Amniotic epithelial cell (primary cell): ENCODE data around the gene EGFR.

Experiments used
- DNase-seq: peaks from one replicate; pipeline ENCODE4 v3.0.0-alpha.2; 2010; ENCODE audit warnings: low read depth

Gene EGFR

DNA sequence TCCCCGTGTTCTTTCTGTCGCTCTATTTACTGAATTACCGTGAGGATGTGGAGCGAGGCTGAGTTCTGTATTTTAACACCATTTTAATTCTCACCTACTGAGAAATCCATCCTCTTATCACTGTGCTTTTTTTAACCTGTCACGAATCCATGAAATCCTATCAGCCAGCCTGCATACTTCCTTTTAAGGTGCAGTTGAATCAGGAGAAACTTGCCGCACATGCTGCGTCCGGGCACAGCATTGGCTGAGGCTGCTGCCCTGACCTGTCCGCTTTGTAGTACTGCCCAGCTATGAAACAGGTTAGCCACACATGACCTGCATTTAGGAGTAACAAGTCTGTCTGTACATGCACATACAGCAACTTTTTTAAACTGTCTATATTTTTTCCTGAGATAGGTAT is 82.5 kb downstream of the EGFR start:
- no peak for DNase-seq

DNA sequence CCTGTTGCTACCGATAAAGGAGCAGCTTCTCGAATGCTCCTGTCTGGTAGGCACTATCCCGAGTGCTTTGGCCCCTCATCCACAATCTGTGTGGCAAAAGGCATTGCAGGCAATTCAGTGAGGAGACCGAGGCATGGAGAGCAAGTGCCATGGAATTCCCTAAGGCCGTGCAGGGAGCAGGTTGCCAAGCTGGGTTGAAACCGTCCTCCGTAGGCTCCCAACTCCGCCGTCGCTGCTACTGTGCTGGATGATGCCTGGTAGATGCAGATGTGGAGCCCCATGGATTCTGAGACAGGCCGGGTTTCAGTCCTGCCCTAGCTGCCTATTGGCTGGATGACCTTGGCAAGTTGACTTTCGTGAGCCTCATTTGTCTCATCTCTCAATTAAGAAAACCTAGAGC is 85.3 kb downstream of the EGFR start:
- no peak for DNase-seq

DNA sequence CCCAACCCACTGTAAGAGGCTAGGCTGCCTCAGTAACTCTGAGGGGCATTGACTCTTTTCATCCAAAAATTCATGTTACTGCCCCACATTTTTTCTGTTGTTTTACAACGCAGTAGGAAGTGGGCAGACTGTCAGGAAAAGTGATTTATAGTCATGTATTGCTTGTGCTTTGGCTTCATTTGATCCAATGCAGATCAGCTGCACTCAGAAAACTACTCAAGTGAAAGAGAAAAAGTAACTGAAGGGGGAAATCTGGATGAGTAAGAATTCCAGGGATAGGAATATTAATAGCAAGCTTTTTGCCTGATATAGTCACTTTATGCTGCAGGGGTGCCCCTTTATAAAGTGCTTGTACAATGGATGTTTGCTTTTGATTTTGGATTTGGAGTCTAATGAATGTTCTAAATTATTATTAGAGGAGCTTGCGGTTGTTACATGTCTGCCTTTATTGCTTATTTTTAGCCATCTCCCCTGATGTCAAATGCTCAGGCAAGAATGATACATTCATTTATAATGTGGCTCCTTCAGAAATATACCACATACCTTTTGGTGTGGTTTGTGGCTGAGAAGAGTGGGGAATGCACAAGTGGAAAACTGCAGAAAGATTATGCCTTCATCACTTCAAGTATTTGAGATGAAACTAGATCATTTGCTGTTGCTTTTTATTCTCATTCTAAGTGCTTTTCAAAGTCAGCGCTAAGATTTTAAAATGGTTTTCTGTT is 86.1 kb downstream of the EGFR start:
- no peak for DNase-seq

DNA sequence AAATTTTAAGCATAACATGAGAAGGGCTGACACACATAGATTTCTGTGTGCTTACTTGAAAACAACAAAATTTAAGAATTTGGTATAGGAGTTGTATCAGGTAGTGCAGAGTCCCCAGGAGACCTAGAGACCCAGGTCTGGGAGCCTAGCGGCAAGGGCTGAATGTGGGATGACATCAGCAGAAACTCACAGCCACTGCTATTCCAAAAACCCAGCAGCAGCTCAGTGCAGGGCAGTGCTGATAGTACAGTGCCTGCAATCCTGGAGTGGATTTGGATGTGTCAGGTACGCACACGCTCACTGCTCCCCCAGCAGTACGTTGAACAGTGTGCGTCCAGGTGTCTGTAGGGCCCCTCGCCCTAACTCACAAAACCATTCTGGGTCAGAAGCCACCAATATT is 87.1 kb downstream of the EGFR start:
- no peak for DNase-seq

DNA sequence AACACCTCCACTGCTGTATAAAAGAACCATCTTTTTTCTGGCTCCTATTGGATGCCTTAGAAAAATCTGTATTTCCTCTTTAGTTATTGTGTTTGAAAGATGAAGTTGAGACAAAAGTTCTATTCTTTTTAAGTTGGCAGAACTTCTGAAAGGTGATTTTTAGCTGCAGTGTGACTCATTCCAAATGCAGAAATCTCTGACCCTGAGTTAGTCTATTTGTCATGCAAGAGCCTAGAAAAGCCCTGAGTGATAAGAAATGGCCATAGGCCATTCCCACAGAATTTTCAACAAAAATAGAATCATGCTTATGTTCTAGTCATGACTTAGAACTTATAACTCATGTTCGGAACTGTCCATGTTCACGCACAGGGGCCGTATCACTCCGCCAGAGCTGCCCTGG is 89.1 kb downstream of the EGFR start:
- DNase-seq: peak; percentile 79

DNA sequence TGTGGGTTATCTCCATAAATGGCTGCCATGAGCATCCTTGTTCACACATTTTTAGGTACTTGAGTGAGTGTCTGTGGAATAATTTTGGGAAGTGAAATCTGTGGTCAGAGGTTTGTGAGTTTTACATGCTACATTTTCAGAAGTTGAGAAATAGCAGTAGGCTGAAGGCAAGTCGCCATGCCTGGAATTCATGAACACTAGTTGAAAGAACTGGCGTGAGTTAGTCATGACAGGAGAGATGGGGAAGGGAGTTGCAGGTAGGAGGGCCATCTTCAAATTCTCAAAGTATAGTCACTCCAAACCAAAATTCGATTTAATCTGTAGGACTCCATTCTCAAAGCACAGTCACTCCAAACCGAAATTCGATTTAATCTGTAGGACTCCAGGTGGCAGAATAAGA is 89.6 kb downstream of the EGFR start:
- peak; percentile 42 for DNase-seq

DNA sequence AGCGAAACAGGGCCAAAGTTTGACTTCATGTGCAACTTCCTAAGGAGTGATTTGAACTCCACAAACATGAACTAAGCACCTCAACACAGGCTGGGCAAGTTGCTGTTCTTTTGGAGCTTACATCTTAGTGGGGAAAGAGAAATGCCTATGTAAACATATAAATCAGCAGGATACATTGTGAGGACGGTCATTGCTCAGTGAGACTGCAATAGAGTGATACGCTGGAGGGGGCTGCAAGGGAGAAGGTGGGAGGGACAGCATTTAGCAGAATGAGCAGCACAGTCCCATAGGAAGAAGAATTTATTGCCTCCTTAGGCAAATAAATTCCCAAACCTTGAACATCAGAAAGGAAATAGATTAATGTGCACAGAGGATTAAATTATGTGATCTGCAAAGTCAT is 90.0 kb downstream of the EGFR start:
- DNase-seq: no peak

DNA sequence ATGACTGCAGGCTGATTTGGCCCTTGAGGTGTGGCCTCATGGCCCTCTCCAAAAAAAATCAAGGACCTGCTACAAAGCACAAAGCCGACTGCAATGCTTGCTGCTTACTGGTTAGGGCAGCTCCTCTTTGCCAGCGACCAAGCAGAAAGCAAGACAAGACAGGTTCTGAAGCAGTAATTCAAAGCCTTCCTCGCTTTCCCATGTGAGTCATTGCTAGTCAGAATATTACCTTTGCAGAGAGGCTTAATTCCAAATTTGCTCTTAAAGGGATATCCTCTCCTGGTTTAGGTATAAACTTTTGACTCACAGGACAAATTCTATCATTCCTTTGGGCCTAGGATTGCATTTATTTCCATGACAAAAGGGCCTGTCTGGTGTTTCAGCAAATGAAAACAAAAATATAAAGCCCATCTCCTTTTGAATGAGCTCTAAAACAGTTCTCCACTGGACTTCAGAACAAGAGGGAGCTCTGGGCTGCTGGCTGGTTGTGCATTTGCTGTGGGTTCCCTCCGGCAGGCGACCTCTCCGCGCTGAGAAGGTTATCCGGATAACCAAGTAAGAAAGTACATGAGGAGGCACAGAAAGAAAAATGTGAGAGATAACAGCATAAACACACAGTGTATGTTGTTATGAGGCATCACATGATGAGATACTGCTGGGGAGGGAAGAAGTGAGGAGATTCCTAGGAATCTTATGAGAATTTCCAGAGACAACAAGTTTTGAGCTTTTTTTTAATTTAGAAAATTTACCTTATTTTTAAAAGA is 90.8 kb downstream of the EGFR start:
- peak; percentile 87 for DNase-seq

DNA sequence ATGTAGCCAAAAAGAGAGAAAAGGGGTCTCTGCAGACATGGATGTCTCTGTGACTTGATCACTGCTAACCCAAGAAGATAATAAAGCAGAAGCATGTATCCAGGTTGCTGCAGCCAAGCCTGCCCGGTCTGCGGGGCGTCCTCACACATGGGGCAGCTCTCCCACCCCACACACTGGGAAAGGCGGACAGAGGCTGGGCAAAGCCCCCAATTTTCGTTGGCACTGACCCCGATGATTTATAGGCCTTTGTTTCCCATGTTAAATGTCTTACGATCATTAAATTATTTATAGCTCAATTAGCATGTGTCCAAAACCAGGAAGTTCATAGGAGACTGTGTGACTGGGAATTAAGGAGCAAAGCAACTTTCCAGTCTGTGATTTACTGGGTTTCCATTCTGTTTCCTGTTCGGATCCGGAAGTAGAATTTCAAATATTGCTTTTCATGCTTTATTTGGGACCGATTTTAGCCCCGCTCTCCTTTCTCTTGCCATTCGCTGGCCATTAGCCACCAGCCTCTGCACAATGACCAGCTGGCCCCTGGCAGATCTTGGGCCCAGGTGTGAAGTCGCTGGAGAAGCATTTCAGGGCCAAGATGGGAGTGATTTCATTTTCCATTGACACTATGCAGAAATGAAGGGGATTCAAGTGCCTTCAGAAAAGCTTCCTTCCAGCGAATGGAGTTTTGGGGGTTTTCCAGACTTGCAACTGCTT is 91.6 kb downstream of the EGFR start:
- no peak for DNase-seq

DNA sequence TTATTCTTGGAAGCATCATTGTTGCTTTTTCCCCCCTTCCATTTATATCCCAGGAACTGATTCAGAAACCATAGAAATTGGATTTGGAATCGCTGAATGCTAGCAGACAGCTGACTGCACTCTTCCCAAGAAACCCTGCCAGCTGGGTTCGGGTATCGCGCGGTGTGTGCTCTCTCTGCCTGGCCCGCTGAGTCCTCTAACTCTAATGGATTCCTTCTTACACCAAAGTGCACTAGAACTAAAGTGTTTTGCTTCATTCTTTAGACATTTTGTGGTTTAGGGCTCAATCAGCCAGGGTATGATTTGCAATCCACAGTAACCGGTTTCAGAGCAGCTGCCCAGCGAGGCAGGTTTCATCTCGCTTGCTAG is 92.2 kb downstream of the EGFR start:
- DNase-seq: peak; percentile 87

DNA sequence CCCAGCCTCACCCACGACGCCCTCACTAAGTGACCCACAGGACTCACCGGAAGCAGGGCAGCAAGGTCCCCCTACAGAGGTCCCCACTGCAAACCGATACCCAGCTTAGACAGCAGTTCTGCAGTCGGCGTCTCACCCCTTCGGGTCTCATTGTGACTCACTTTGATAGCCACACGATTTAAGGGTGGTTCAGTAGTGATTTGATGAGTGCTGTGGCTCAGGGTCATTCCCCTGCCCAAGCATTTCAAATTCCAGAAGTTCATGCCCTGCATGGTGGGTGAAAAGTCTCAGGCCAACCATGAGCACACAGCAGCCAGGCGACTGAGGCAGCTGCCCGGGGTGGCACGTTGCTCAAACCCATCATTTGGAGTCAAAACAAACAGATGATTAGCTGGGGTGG is 93.2 kb downstream of the EGFR start:
- DNase-seq: no peak

DNA sequence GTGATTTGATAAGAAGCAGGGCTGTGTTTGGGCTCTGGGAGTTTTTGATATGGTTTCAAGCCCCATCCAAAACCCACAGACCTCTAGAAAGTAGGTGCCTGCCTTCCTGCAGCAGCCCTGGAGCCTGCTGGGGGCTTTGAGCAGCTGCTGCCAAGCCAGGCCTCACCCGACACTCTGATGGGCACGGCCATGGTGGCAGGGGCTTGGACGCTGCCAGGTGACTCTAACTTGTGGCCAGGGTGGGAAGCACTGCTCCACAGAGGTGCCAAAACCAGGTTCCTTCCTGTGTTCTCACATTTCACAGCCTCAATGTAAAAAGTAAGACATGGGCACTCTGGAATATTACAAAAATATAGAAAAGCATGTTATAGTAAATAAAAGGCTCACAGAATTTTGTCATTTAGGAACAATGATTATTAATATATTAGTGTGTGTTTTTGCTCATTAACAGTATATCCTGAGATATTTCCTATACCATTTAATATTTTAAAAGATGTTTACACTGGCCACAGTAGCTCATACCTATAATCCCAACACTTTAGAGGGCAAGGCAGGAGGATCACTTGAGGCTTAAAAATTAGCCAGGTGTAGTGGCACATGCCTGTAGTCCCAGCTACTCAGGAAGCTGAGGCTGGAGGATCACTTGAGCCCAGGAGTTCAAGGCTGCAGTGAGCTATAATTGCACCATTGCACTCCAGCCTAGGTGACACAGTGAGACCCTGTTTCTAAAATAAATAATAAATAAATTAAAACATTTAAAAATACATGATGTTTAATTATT is 95.1 kb downstream of the EGFR start:
- no peak for DNase-seq

DNA sequence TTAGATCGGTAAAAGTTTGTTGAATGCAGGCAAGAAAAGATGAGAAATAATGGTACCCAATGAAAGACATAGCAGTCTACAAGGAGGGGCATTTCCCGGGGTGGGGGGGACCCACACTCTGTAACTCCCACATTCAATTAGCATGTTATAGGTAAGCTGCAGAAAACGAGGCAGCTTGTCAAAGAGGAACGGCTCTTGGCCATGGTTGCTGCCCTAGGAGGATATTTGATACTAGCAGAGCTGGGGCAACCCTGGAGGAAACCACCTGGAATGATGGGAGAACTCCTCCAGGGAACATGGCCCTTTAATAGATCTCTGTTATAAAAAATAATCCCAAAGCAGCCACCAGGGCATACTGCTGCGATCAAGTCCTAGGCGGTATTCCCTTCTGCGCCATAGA is 98.5 kb downstream of the EGFR start:
- no peak for DNase-seq

DNA sequence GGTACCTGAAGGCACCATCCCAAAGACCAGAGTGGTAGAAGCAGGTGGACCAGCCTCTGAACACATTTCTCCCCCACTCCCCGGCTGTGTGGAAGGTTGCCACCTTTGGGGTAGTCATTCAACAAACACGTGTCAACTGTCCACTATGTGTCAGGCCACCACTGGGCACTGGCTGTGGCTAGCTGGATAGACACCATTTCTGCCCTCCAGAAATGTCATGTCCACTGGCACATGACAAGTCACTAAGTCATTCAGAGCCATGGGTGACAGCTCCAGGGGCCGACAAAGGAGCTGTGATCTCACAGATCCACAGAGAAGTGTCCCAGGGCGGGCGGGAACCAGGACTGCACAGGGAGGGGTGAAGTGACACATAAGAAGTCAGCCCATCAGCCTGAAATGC is 99.6 kb downstream of the EGFR start:
- no peak for DNase-seq

DNA sequence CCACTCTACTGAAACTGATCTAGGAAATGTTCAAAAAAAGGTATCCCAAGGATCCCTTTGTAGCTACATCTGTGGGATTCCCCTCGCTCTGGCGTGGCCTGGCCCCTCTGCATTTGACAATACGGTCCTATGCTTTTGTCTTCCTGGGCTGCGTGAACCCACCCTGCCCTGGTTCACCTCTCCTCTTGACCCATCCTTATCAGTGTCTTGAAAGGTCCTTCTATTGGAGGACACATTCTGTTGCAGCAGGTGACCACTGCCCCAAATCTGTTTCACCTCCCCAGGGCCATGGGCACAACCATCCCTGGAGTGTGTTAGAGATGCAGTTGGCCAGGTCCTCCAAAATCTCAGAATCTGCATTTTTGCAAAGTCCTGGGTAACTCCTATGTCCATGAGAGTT is 100.8 kb downstream of the EGFR start:
- no peak for DNase-seq

DNA sequence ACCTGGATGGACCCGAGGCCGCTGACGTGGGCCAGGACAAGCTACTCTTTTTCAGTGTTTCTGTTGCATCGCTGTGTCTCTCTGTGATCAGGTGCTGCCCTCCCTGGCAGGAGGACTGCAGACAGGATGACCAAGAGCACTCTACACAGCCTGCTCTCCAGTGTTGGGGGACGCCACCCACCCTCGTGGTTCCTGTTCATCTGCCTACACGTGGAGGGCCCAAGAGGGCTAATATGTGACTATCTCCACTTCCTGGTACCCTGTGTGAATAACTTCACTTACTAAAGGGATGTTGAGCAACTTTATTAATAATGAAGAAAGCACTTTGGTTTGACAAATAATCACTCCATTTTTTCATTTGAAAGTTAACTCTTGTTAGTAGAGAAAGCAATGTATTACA is 101.3 kb downstream of the EGFR start:
- DNase-seq: no peak

DNA sequence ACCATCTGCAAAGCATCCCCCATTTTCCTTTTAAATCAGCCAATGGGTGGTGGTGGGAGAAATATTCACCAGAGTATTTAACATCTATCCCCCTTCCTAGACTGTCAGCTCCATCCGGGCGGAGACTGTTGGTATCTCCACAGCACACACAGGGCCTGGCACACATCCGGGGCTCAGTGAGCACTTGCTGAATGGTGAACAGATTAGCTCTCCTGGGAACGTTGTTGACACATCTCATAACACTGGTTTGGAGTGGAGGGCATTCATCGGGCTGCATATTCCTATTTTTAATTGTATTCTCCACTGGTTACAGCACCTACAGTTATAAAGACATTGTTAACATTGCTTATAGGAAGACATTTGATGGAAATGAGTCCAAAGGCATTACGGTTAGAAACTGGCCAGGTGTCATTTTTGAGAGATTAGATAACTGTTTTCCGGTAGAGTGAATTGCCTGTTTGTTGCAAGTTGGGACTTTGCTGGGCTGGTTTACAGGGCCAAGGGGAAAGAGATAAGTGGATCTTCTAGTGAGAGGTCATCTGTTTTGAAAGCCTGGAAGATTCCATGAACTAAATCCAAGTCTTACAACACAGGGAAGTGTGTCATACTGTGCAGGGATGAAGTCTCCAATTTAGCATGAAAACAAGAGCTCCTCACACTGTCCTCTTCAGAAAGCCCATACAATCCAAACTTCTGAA is 101.8 kb downstream of the EGFR start:
- peak; percentile 97 for DNase-seq

DNA sequence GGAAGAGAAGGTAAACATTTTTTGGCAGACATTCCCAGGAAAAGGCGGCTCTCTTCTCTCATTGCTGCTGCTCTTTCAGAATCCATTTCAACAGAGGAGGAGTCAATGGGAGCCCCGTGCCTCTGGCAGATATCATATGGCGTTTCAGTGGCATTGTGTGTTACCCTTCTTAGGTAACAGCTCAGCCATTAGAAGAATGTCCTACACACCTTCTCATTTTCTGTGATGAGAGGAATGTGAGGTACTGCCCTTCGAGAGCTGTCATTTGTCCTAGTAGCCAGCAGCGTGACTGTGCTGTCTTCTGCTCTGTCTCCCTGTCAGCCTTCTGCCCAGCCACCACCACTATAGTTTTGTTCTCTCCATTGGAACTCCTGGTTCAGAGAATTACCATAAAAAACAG is 102.4 kb downstream of the EGFR start:
- DNase-seq: no peak

DNA sequence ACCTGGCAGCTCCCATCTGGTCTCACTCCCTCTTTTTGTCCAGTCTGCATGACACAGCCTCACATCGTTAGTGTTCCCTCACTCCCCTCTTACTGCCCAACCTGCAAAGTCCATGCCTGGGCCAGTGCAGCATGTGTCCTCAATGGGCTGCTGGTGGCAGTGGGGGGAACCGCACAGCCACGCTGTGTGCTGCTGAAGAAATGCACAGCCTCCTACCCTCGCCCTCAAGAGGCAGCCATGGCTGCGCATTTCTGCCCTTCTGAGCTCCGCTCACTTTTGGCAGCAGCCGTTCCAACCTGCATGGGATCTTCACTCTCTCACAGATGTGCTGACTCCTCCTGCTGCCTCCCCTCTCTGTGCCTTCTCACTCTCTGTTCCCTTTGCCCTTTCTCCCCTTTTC is 103.4 kb downstream of the EGFR start:
- DNase-seq: no peak

DNA sequence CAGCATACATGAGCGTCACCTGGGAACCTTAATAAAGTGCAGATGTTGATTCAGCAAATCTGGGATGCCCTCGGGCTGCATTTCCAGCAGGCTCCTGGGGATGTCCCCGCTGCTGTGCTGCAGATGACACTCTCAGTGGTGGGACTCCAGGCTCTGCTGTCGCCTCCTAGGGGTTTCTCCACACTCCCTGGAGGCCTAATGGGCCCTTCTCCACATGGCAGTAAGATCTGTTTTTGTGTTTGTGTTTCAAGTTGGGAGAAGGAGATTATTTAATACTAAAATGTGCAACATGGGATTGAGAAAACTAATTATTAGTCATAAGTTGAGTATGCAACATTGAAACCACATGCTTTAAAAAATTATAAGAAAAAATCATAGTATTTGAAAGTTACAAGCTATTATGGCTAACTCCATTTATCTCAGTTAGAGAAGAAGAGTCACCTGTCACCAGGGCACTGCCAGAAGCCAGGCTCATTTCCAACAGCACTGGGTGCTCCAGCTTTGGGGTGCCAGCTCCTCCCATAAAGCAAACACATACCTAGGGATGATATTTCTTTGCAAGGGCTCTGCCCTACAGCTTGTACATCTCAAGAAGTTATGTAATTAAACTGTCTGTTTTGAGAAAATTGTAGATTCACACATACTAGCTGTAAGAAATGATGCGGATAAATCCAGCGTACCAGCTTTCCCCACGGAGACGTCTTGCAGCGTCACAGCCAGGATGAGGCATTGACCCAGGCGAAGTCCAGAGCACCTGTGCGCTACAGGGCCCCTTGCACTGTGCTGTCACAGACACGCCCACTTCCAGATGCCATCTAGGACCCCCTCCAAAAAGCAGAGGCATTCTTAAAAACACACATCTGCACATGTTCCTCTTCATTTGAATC is 106.4 kb downstream of the EGFR start:
- DNase-seq: peak; percentile 43

DNA sequence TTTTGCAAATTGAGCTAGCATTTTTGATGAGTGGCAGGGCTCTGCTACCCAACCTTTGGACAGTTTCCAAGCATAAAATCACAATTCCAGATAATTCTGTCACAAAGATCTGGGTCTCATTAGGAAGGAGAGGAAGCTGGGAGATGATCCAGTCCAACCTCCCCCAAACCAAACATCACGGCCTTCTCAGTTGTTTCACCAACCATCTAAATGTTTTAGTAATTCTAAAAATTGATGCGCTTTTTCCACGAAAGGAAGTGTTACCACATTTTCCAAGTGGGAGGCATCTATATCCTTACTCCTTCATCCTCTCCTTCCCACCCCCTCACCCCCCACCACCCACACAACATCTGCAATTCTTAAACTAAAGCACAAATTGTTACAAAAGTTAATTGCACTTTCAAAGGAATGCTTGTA is 108.3 kb downstream of the EGFR start:
- DNase-seq: no peak
